ENCODE data around the gene RBM12.

DNA sequence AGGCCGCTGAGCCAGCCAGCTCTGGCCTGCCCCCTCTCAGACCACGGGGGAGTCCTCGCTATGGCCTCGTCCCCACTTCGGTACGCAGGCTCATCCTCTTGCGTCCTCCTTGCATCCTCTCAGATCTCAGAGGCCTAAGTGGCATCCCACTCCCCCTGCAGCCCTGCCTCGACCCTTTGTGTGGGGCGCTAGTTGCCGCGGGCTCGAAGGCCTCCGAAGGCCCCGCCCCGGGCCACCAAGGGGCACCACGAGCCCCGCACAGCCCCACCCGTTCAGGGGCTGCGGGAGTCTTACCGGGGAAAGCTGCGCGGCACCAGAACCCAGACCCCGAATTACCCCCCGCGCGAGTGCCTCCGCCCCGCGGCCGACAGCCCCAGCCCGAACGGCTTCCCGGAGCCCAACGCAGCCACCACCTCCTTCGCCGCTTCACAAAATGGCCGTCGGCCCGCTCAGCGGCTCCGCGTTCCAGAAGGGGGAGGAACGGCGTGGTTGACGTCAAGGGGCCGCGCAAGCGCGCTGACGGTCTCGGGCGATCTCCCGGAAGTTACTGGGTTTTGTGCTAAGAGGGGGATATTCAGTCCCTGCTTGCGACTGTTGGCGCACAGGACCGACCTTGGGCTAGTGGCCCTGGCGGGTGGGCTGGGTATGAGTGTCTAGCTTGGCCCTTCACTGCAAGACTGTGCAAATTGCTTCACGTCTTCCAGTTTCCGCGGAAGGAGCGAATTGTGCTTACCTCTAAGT lies at the start of gene RBM12, which contains the start of gene CPNE1:
- TF ChIP-seq, protein P1, sequence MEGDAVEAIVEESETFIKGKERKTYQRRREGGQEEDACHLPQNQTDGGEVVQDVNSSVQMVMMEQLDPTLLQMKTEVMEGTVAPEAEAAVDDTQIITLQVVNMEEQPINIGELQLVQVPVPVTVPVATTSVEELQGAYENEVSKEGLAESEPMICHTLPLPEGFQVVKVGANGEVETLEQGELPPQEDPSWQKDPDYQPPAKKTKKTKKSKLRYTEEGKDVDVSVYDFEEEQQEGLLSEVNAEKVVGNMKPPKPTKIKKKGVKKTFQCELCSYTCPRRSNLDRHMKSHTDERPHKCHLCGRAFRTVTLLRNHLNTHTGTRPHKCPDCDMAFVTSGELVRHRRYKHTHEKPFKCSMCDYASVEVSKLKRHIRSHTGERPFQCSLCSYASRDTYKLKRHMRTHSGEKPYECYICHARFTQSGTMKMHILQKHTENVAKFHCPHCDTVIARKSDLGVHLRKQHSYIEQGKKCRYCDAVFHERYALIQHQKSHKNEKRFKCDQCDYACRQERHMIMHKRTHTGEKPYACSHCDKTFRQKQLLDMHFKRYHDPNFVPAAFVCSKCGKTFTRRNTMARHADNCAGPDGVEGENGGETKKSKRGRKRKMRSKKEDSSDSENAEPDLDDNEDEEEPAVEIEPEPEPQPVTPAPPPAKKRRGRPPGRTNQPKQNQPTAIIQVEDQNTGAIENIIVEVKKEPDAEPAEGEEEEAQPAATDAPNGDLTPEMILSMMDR (IDR thresholded peaks at IDR 0.05), result no peak
- TF ChIP-seq POLR2AphosphoS5 (IDR thresholded peaks at IDR 0.05; ENCODE audit: low read depth, low read length), result peak; percentile 99
- peak; percentile 79; the same call in 1 of the 2 replicates for TF ChIP-seq SIN3A (IDR thresholded peaks at IDR 0.05; ENCODE audit: borderline replicate concordance, insufficient read depth, low read depth, low read length)
